Peyer's patch (tissue), 4 donors: ENCODE measurements around the gene FAM131B. TPM values are rescaled to one million over a fixed set of nuclear protein-coding genes. Genes with fewer than 3 reads are reported as not detected.

Experiments
- DNase-seq, 3 donors: peaks; one replicate each; pipeline ENCODE4 v3.0.0-alpha.2; 2017 to 2019
- H3K27ac ChIP-seq, 4 donors: fragments of 200-600 bp; sonication (generic); one replicate each; pipeline ENCODE4 v1.5.1; 2016 to 2019
- H3K27me3 ChIP-seq, 2 donors: fragments of 200-600 bp; sonication (generic); one replicate each; pipeline ENCODE4 v1.5.1; 2019
- H3K36me3 ChIP-seq, 3 donors: fragments of 200-600 bp; sonication (generic); one replicate each; pipeline ENCODE4 v1.5.1; 2016 to 2019
- H3K4me1 ChIP-seq, 4 donors: fragments of 200-600 bp; sonication (generic); one replicate each; pipeline ENCODE4 v1.5.1; 2016 to 2019
- H3K4me3 ChIP-seq, 4 donors: fragments of 200-600 bp; sonication (generic); 1 replicate in 3 of 4; 2 replicates in 1 of 4; pipeline ENCODE4 v1.5.1; 2016 to 2019; ENCODE audit warnings: mild to moderate bottlenecking in 1 of 4
- H3K9me3 ChIP-seq, 4 donors: fragments of 200-600 bp; sonication (generic); one replicate each; pipeline ENCODE4 v1.5.1; 2016 to 2019; ENCODE audit warnings: mild to moderate bottlenecking in 1 of 4
- POLR2A ChIP-seq, 2 donors: fragments of 450-650 bp; IDR thresholded peaks; one replicate each; pipeline ENCODE4 v1.5.1; 2017; ENCODE audit warnings: antibody characterized with exemption in 2 of 2, mild to moderate bottlenecking in 2 of 2, moderate library complexity in 2 of 2
- total RNA-seq, 4 donors: library from RNA; depleted of rRNA; stranded (reverse); fragments of >200 nt; gene quantifications; one replicate each; pipeline ENCODE4 v1.1.0, GENCODE V29; 2016
- TF ChIP-seq, protein P1 (sequence below), 6 experiments: fragments of 450-650 bp in 4 of 6; fragments of 200-600 bp in 2 of 6; sonication (generic) in 1 of 6; IDR thresholded peaks; one replicate each; pipeline ENCODE4 v1.5.1; 2017 to 2019; ENCODE audit warnings: antibody characterized with exemption in 6 of 6, mild to moderate bottlenecking in 3 of 6, moderate library complexity in 1 of 6

The FAM131B gene
- total RNA-seq, 4 donors from 2014 or later = 0.66 to 0.83 (median 0.80) TPM; not detected in 1

- Histone ChIP-seq H3K4me1 (peaks cover 0 to 56% (median 22%) of the 10 kb centered on the region in 4 donors), H3K4me3 (peak overlapping the region in 2 of 4 donors; percentile 3 to 12), H3K27me3 (no peaks in the 10 kb centered on the region), H3K9me3 (no peaks in the 10 kb centered on the region), H3K27ac (peak overlapping the region in 3 of 4 donors; percentile 56 to 65 (median 57)), H3K36me3 (peaks cover 0 to 44% (median 0%) of the 10 kb centered on the region in 3 donors)
- TF ChIP-seq, protein P1, sequence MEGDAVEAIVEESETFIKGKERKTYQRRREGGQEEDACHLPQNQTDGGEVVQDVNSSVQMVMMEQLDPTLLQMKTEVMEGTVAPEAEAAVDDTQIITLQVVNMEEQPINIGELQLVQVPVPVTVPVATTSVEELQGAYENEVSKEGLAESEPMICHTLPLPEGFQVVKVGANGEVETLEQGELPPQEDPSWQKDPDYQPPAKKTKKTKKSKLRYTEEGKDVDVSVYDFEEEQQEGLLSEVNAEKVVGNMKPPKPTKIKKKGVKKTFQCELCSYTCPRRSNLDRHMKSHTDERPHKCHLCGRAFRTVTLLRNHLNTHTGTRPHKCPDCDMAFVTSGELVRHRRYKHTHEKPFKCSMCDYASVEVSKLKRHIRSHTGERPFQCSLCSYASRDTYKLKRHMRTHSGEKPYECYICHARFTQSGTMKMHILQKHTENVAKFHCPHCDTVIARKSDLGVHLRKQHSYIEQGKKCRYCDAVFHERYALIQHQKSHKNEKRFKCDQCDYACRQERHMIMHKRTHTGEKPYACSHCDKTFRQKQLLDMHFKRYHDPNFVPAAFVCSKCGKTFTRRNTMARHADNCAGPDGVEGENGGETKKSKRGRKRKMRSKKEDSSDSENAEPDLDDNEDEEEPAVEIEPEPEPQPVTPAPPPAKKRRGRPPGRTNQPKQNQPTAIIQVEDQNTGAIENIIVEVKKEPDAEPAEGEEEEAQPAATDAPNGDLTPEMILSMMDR (IDR thresholded peaks at IDR 0.05) = no peak
- no peak for TF ChIP-seq POLR2A (IDR thresholded peaks at IDR 0.05)
- DNase-seq = peak; percentile 59 to 73 (median 65)
Observed at GRCh38 chr7:143385891-143386781, 23.6 kb upstream of the FAM131B start.

- peak overlapping the region; percentile 26 to 99 (median 96) for H3K27ac ChIP-seq
Observed at GRCh38 chr7:143384661-143385631, 22.4 kb upstream of the FAM131B start.

GRCh38 chr7:143384148-143384547, 21.6 kb upstream of the FAM131B start:
- Histone ChIP-seq H3K4me3 (peak overlapping the region in 2 of 4 donors; percentile 19 to 77), H3K4me1 (peaks cover 0 to 58% (median 25%) of the 10 kb centered on the region in 4 donors)

More at GRCh38 chr7:143384661-143385631, 22.4 kb upstream of the FAM131B start:
- peak in 2 of 3 donors; percentile 39 to 45 for DNase-seq
- peaks cover 0 to 50% (median 22%) of the 10 kb centered on the region in 4 donors for H3K4me1 ChIP-seq
- H3K27me3 ChIP-seq = no peaks in the 10 kb centered on the region
- peak overlapping the region in 2 of 4 donors; percentile 19 to 77 for H3K4me3 ChIP-seq
- peaks cover 0 to 32% (median 0%) of the 10 kb centered on the region in 3 donors for H3K36me3 ChIP-seq
- TF ChIP-seq POLR2A (IDR thresholded peaks at IDR 0.05) = no peak
- TF ChIP-seq, protein P1 (IDR thresholded peaks at IDR 0.05) = no peak
- H3K9me3 ChIP-seq = no peaks in the 10 kb centered on the region

DNA sequence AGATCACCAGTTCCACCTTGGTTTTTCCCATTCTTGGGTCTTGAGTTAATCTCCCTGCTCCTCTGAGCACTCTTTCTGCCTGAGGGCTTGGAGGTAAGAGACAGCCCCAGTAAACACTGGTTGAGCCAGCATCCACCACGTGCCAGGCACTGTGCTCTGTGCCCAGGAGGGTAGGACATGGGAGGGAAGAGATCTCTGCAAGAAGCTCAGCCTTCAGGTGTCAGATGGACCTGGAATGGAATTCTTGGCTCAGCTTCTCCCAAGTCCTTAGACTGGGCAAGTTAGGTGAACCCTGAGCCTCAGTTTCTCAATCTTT, 21.1 kb upstream of the FAM131B start:
- Histone ChIP-seq H3K36me3 (peaks cover 0 to 19% (median 0%) of the 10 kb centered on the region in 3 donors), H3K27ac (peak overlapping the region; percentile 7 to 99 (median 96)), H3K27me3 (no peaks in the 10 kb centered on the region), H3K4me1 (peaks cover 0 to 63% (median 28%) of the 10 kb centered on the region in 4 donors), H3K9me3 (no peaks in the 10 kb centered on the region), H3K4me3 (peak overlapping the region in 2 of 4 donors; percentile 77 to 100)
- TF ChIP-seq, protein P1 (IDR thresholded peaks at IDR 0.05) = no peak
- TF ChIP-seq POLR2A (IDR thresholded peaks at IDR 0.05) = no peak
- no peak for DNase-seq

More at GRCh38 chr7:143384148-143384547, 21.6 kb upstream of the FAM131B start:
- Histone ChIP-seq H3K9me3 (no peaks in the 10 kb centered on the region), H3K27ac (peak overlapping the region; percentile 7 to 99 (median 96)), H3K27me3 (no peaks in the 10 kb centered on the region), H3K36me3 (peaks cover 0 to 24% (median 0%) of the 10 kb centered on the region in 3 donors)
- DNase-seq = no peak
- TF ChIP-seq, protein P1 (IDR thresholded peaks at IDR 0.05) = no peak
- TF ChIP-seq POLR2A (IDR thresholded peaks at IDR 0.05) = no peak
